Measurements from ENCODE around the gene TBX20. TPM values are rescaled to one million over a fixed set of nuclear protein-coding genes. Genes with fewer than 3 reads are reported as not detected.

The TBX20 gene
- total RNA-seq, 1 experiment from 2014 or later = not detected

GRCh38 chr7:35250941-35251340 is 3.0 kb downstream of the TBX20 start:
- Histone ChIP-seq H4K8ac (replicated peaks; ENCODE audit: insufficient read length, low read depth, low read length) (no peak overlapping the region), H2BK12ac (ENCODE audit: insufficient read length, low read depth, low read length) (no peak overlapping the region), H3K9ac (ENCODE audit: extremely low read depth, insufficient read length, low read length) (no peak overlapping the region), H3K14ac (ENCODE audit: insufficient read depth, low read length) (no peak overlapping the region), H2AFZ (ENCODE audit: low read length) (no peak overlapping the region), H3K79me1 (ENCODE audit: insufficient read depth, low read depth, low read length, poor library complexity, severe bottlenecking) (no peaks in the 10 kb centered on the region), H3T11ph (ENCODE audit: low read length) (no peak overlapping the region), H2BK20ac (ENCODE audit: low read depth, low read length, poor library complexity, severe bottlenecking) (no peak overlapping the region), H3K9me3 (ENCODE audit: control insufficient read depth, low read depth, low read length) (no peaks in the 10 kb centered on the region), H4K91ac (ENCODE audit: insufficient read length, low read depth, low read length) (no peak overlapping the region), H3K27ac (ENCODE audit: insufficient read length, low read depth, low read length) (no peak overlapping the region), H3K4me1 (ENCODE audit: insufficient read depth, low read length) (no peaks in the 10 kb centered on the region), H3K4me2 (ENCODE audit: insufficient read depth, insufficient read length, low read length) (no peak overlapping the region), H4K5ac (ENCODE audit: insufficient read length, low read depth, low read length) (no peak overlapping the region), H3K79me2 (ENCODE audit: insufficient read depth, low read length) (no peaks in the 10 kb centered on the region), H2BK120ac (ENCODE audit: low read depth, low read length, poor library complexity, severe bottlenecking) (no peak overlapping the region), H2AK5ac (ENCODE audit: insufficient read length, low read length) (no peak overlapping the region), H3K23ac (ENCODE audit: insufficient read length, low read depth, low read length) (no peak overlapping the region), H3K4ac (ENCODE audit: low read depth, low read length) (no peak overlapping the region), H3K27me3 (ENCODE audit: insufficient read depth, low read length) (peaks cover 62% of the 10 kb centered on the region), H4K20me1 (ENCODE audit: control insufficient read depth, insufficient read depth, insufficient read length) (no peaks in the 10 kb centered on the region), H3K56ac (ENCODE audit: insufficient read length, low read depth, low read length) (no peak overlapping the region), H3K18ac (ENCODE audit: insufficient read length, low read depth, low read length) (no peak overlapping the region), H2BK15ac (ENCODE audit: low read depth, low read length) (no peak overlapping the region), H3K23me2 (ENCODE audit: insufficient read length, low read depth, low read length, poor library complexity, severe bottlenecking) (peaks cover 24% of the 10 kb centered on the region), H2BK5ac (ENCODE audit: insufficient read length, low read length) (no peak overlapping the region)
- H3K27me3 Mint-ChIP-seq (ENCODE audit: low read depth) = peaks cover 94% of the 10 kb centered on the region
- no peak overlapping the region for H3K27ac Mint-ChIP-seq
- DNase-seq = no peak
- WGBS (ENCODE audit: extremely low coverage, insufficient read length, low lambda C conversion rate) = no CpG with 5 or more reads among the region's 1 CpG
- H3K36me3 Mint-ChIP-seq (ENCODE audit: insufficient read depth in 1 of 3, low read depth in 3 of 3) = no peaks in the 10 kb centered on the region
- no peak overlapping the region for H3K4me3 Mint-ChIP-seq
- TF ChIP-seq CTCF (conservative IDR thresholded peaks at IDR 0.05) = no peak
- peaks cover 0 to 7% of the 10 kb centered on the region in 2 experiments; a peak in 2 of 5 replicates for H3K9me3 Mint-ChIP-seq
- H3K4me1 Mint-ChIP-seq = peaks cover 22 to 39% of the 10 kb centered on the region in 2 experiments
